Common myeloid progenitor, CD34-positive (primary cell): ENCODE results near the gene KANK2.

ENCODE experiments used
- CTCF ChIA-PET: fragments of 350-600 bp; sonication (Branson Sonifier 250); formaldehyde crosslinking; loops from one replicate; lab custom pipeline; 2021; ENCODE audit warnings: antibody characterized with exemption; lab: Charles Lee
- POLR2A ChIA-PET: fragments of 350-600 bp; sonication (Branson Sonifier 250); formaldehyde crosslinking; loops from one replicate; lab custom pipeline; 2021; ENCODE audit warnings: antibody characterized with exemption; lab: Charles Lee
- DNase-seq, 3 donors: peaks; one replicate each; pipeline versions ENCODE4 v3.0.0 to v3.0.0-alpha.2; 2013
- H3K27ac ChIP-seq, 2 experiments: 1 replicate in 1 of 2; 2 replicates in 1 of 2; pipeline ENCODE4 v1.7.0; 2013; ENCODE audit warnings: inconsistent platforms in 2 of 2, low read length in 2 of 2, mild to moderate bottlenecking in 2 of 2, low read depth in 1 of 2, moderate library complexity in 1 of 2; ENCODE audit not compliant: severe bottlenecking in 2 of 2, insufficient read depth in 1 of 2, poor library complexity in 1 of 2
- H3K27me3 ChIP-seq, 5 experiments: replicated peaks in 2 of 5; 1 replicate in 3 of 5; 2 replicates in 2 of 5; pipeline versions ENCODE4 v1.6.1 to v1.7.0; 2013; ENCODE audit warnings: low read length in 4 of 5, mild to moderate bottlenecking in 2 of 5, moderate library complexity in 2 of 5, inconsistent platforms in 1 of 5; ENCODE audit not compliant: insufficient read depth in 5 of 5, control insufficient read depth in 4 of 5
- H3K36me3 ChIP-seq, 4 experiments: 1 replicate in 2 of 4; 2 replicates in 2 of 4; pipeline versions ENCODE4 v1.6.1 to v1.7.0; 2013; ENCODE audit warnings: low read length in 3 of 4, control low read depth in 1 of 4, mild to moderate bottlenecking in 1 of 4; ENCODE audit not compliant: control insufficient read depth in 4 of 4, insufficient read depth in 4 of 4
- H3K4me1 ChIP-seq, 4 experiments: 1 replicate in 3 of 4; 2 replicates in 1 of 4; pipeline versions ENCODE4 v1.6.1 to v1.7.1; 2013; ENCODE audit warnings: low read length in 3 of 4, mild to moderate bottlenecking in 3 of 4, control low read depth in 1 of 4, inconsistent platforms in 1 of 4, moderate library complexity in 1 of 4; ENCODE audit not compliant: control insufficient read depth in 4 of 4, insufficient read depth in 4 of 4; ENCODE audit errors: control extremely low read depth in 1 of 4
- H3K4me3 ChIP-seq, 7 experiments: 1 replicate in 4 of 7; 2 replicates in 3 of 7; pipeline versions ENCODE4 v1.5.1 to v1.7.0; 2013; ENCODE audit warnings: mild to moderate bottlenecking in 7 of 7, low read length in 6 of 7, moderate library complexity in 6 of 7, inconsistent platforms in 2 of 7, low read depth in 2 of 7, control low read depth in 1 of 7; ENCODE audit not compliant: insufficient read depth in 4 of 7, control insufficient read depth in 1 of 7; ENCODE audit errors: extremely low read depth in 1 of 7
- H3K9me3 ChIP-seq, 5 experiments: 1 replicate in 4 of 5; 2 replicates in 1 of 5; pipeline versions ENCODE4 v1.6.1 to v1.7.1; 2013; ENCODE audit warnings: low read length in 4 of 5, mild to moderate bottlenecking in 2 of 5, inconsistent platforms in 1 of 5, low read depth in 1 of 5, moderate library complexity in 1 of 5; ENCODE audit not compliant: control insufficient read depth in 4 of 5, insufficient read depth in 2 of 5; ENCODE audit errors: control extremely low read depth in 1 of 5
- WGBS: methylation state at CpG from one replicate; pipeline ENCODE4 v1.1.5; 2013; ENCODE audit not compliant: insufficient coverage; 5-methylcytosine and 5-hydroxymethylcytosine counted together

The KANK2 gene

GRCh38 chr19:11198769-11199424, 1.6 kb upstream of the KANK2 start:
- 67% methylated on average over 5 of the region's 7 CpGs for WGBS
- POLR2A ChIA-PET = no interaction called here
- no peaks in the 10 kb centered on the region for H3K27me3 ChIP-seq
- peak in 2 of 3 donors; percentile 34 to 60 for DNase-seq
- H3K36me3 ChIP-seq = peaks cover 0 to 2% (median 0%) of the 10 kb centered on the region in 4 experiments
- CTCF ChIA-PET = interaction anchor here (1.0 to 1.5 kb wide), 3 partner anchors 16 to 61 kb away, joined by 3 to 4 read pairs (median 3); no protein-coding TSS in a partner anchor
- H3K4me3 ChIP-seq = no peak overlapping the region
- no peaks in the 10 kb centered on the region for H3K9me3 ChIP-seq
- H3K27ac ChIP-seq = no peak overlapping the region
- H3K4me1 ChIP-seq = peaks cover 0 to 48% (median 34%) of the 10 kb centered on the region in 4 experiments

- CTCF ChIA-PET = interaction anchor here (1.0 to 1.5 kb wide), 4 partner anchors 9 to 60 kb away, joined by 3 to 4 read pairs (median 3); no protein-coding TSS in a partner anchor
- POLR2A ChIA-PET = no interaction called here
These were observed 810 bp upstream of the KANK2 start for GRCh38 chr19:11198175-11198534.

GRCh38 chr19:11196406-11197287, 698 bp downstream of the KANK2 start:
- no peak for DNase-seq
- CTCF ChIA-PET = no interaction called here
- POLR2A ChIA-PET = no interaction called here
- Histone ChIP-seq H3K4me1 (peaks cover 0 to 37% (median 26%) of the 10 kb centered on the region in 4 experiments), H3K4me3 (peak overlapping the region; percentile 24 to 87 (median 72)), H3K9me3 (no peaks in the 10 kb centered on the region), H3K27ac (peak overlapping the region in 1 of 2 experiments; percentile 34), H3K36me3 (peaks cover 0 to 17% (median 0%) of the 10 kb centered on the region in 4 experiments), H3K27me3 (no peaks in the 10 kb centered on the region)
- 19% methylated on average over 25 of the region's 47 CpGs for WGBS

More at GRCh38 chr19:11198175-11198534, 810 bp upstream of the KANK2 start:
- Histone ChIP-seq H3K4me3 (peak overlapping the region in 5 of 7 experiments; percentile 66 to 87 (median 73)), H3K9me3 (no peaks in the 10 kb centered on the region), H3K27ac (no peak overlapping the region), H3K36me3 (peaks cover 0 to 10% (median 0%) of the 10 kb centered on the region in 4 experiments), H3K4me1 (peaks cover 0 to 42% (median 28%) of the 10 kb centered on the region in 4 experiments), H3K27me3 (no peaks in the 10 kb centered on the region)
- WGBS = 85% methylated on average over 7 of the region's 7 CpGs
- no peak for DNase-seq

- Histone ChIP-seq H3K4me3 (peak overlapping the region in 3 of 7 experiments; percentile 4 to 69 (median 28)), H3K27ac (no peak overlapping the region), H3K36me3 (peaks cover 0 to 19% (median 0%) of the 10 kb centered on the region in 4 experiments), H3K4me1 (peaks cover 0 to 41% (median 26%) of the 10 kb centered on the region in 4 experiments), H3K27me3 (no peaks in the 10 kb centered on the region), H3K9me3 (no peaks in the 10 kb centered on the region)
- 85% methylated on average over 7 of the region's 12 CpGs for whole genome bisulfite sequencing
- no peak for DNase-seq
- CTCF ChIA-PET = no interaction called here
- POLR2A ChIA-PET = no interaction called here
These were observed 1.7 kb downstream of the KANK2 start for GRCh38 chr19:11195681-11196080.

- 15% methylated on average over 6 of the region's 20 CpGs for WGBS
- DNase-seq = peak in 1 of 3 donors; percentile 26
- no peaks in the 10 kb centered on the region for H3K9me3 ChIP-seq
- H3K4me1 ChIP-seq = peaks cover 0 to 41% (median 26%) of the 10 kb centered on the region in 4 experiments
- ChIA-PET POLR2A (no interaction called here), CTCF (interaction anchor here (1.2 to 1.6 kb wide), 2 partner anchors 9 to 13 kb away, joined by 5 to 6 read pairs; no protein-coding TSS in a partner anchor)
- peaks cover 0 to 19% (median 0%) of the 10 kb centered on the region in 4 experiments for H3K36me3 ChIP-seq
- H3K27ac ChIP-seq = no peak overlapping the region
- H3K4me3 ChIP-seq = peak overlapping the region in 4 of 7 experiments; percentile 28 to 69 (median 42)
- no peaks in the 10 kb centered on the region for H3K27me3 ChIP-seq
These were observed 2.4 kb downstream of the KANK2 start for GRCh38 chr19:11194656-11195558.

GRCh38 chr19:11194173-11194572, 3.2 kb downstream of the KANK2 start:
- ChIA-PET POLR2A (no interaction called here), CTCF (interaction anchor here (1.2 to 1.6 kb wide), 2 partner anchors 10 to 13 kb away, joined by 5 to 6 read pairs; no protein-coding TSS in a partner anchor)
- H3K36me3 ChIP-seq = peaks cover 0 to 19% (median 0%) of the 10 kb centered on the region in 4 experiments
- 100% methylated on average over 4 of the region's 8 CpGs for WGBS
- no peak overlapping the region for H3K27ac ChIP-seq
- no peaks in the 10 kb centered on the region for H3K9me3 ChIP-seq
- no peak for DNase-seq
- no peak overlapping the region for H3K4me3 ChIP-seq
- H3K4me1 ChIP-seq = peaks cover 0 to 39% (median 26%) of the 10 kb centered on the region in 4 experiments
- H3K27me3 ChIP-seq = no peaks in the 10 kb centered on the region
